ENCODE measurements around the gene R3HDM2. TPM values are rescaled to one million over a fixed set of nuclear protein-coding genes. Genes with fewer than 3 reads are reported as not detected.

Gene R3HDM2
- total RNA-seq, 4 donors from 2014 or later: 43.4 to 97.6 (median 65.1) TPM

DNA sequence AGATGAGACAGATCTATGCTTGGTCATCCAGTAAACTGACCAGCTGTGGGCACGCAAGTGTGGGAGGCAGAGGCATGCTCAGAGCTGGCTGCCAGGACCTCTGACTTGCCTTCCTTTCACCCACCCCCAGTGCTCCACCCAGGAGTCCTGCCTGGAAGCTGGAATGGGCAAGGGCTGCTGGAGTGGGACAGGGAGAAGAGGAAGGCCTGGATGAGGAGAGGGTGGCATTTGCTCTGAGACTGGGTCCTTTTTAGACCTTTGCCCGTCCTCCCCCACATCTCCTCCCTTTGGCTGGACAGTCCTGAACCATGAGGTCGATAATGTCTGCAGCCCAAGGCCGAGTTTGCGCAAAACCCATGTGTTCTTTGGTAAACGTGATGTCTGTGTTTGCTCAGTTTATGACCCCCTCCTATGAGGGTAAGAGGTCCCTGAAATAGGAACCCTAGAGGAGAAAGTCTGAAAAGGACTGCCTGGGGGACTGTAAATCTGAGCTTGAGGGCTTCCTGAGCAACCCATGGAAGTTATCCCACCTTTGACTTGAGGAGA, 20.5 kb upstream of the R3HDM2 start:
- no peak for DNase-seq (ENCODE audit: low spot score in 2 of 2)
- TF ChIP-seq CTCF (IDR thresholded peaks at IDR 0.05): no peak
- H3K27me3 ChIP-seq: no peaks in the 10 kb centered on the region
- H3K27ac ChIP-seq: no peak overlapping the region
- WGBS: 86% methylated on average over 6 of the region's 6 CpGs
- no peaks in the 10 kb centered on the region for H3K9me3 ChIP-seq
- H3K36me3 ChIP-seq: no peaks in the 10 kb centered on the region
- H3K4me1 ChIP-seq: peaks cover 6% of the 10 kb centered on the region
- no peak overlapping the region for H3K4me3 ChIP-seq

DNA sequence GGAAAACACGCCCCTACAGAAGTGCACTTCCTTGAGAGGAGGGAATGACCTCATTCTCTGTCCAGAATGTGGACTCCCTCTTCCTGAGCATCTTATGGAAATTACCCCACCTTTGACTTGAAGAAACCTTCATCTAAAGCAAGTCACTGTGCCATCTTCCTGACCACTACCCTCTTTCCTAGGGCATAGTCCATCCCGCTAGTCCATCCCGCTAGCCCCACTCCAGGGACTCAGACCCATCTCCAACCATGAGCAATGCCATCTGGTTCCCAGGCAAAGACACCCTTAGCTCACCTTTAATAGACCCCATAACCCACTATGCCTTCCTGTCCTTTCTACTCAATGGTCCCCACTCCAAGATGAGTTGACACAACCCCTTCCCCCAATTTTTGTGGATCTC, 19.2 kb upstream of the R3HDM2 start:
- Histone ChIP-seq H3K27me3 (no peaks in the 10 kb centered on the region), H3K4me3 (no peak overlapping the region), H3K9me3 (no peaks in the 10 kb centered on the region), H3K36me3 (no peaks in the 10 kb centered on the region), H3K27ac (no peak overlapping the region), H3K4me1 (no peaks in the 10 kb centered on the region)
- TF ChIP-seq POLR2A (IDR thresholded peaks at IDR 0.05) (no peak), POLR2AphosphoS5 (IDR thresholded peaks at IDR 0.05) (no peak), CTCF (IDR thresholded peaks at IDR 0.05) (no peak), EP300 (IDR thresholded peaks at IDR 0.05) (no peak)
- no peak for DNase-seq (ENCODE audit: low spot score in 2 of 2)
- 98% methylated on average over 3 of the region's 3 CpGs for WGBS

GRCh38 chr12:57449375-57449774, 18.5 kb upstream of the R3HDM2 start:
- Histone ChIP-seq H3K27me3 (no peaks in the 10 kb centered on the region), H3K36me3 (no peaks in the 10 kb centered on the region), H3K27ac (no peak overlapping the region), H3K4me1 (no peaks in the 10 kb centered on the region), H3K9me3 (no peaks in the 10 kb centered on the region), H3K4me3 (no peak overlapping the region)
- no peak for DNase-seq (ENCODE audit: low spot score in 2 of 2)
- 96% methylated on average over 4 of the region's 7 CpGs for WGBS
- TF ChIP-seq CTCF (IDR thresholded peaks at IDR 0.05) (no peak), EP300 (IDR thresholded peaks at IDR 0.05) (no peak), POLR2AphosphoS5 (IDR thresholded peaks at IDR 0.05) (no peak), POLR2A (IDR thresholded peaks at IDR 0.05) (no peak)

DNA sequence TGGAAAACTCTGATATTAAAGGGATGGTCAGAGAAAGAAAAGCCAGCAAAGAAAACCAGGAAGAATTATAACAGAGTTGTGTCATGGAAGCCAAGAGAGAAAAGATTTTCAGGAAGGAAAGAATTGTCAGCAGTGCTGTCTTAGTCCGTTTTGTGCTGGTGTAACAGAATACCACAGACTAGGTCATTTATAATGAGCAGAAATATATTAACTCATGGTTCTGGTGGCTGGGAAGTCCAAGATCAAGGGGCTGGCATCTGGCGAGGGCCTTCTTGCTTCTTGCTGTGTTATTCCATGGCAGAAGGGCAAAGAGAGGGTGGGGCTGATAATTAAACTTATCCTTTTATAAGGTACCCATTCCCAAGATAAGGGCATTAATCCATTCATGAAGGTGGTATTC, 17.8 kb upstream of the R3HDM2 start:
- Histone ChIP-seq H3K27me3 (no peaks in the 10 kb centered on the region), H3K9me3 (no peaks in the 10 kb centered on the region), H3K27ac (no peak overlapping the region), H3K4me1 (no peaks in the 10 kb centered on the region), H3K4me3 (no peak overlapping the region), H3K36me3 (no peaks in the 10 kb centered on the region)
- DNase-seq (ENCODE audit: low spot score in 2 of 2): no peak
- no peak for TF ChIP-seq POLR2A (IDR thresholded peaks at IDR 0.05)
- TF ChIP-seq EP300 (IDR thresholded peaks at IDR 0.05): no peak
- no peak for TF ChIP-seq CTCF (IDR thresholded peaks at IDR 0.05)
- no peak for TF ChIP-seq POLR2AphosphoS5 (IDR thresholded peaks at IDR 0.05)
- 83% methylated on average over 2 of the region's 2 CpGs for WGBS

GRCh38 chr12:57446292-57446960, 15.6 kb upstream of the R3HDM2 start:
- no peaks in the 10 kb centered on the region for H3K27me3 ChIP-seq
- H3K9me3 ChIP-seq: no peaks in the 10 kb centered on the region
- WGBS: 98% methylated on average over 6 of the region's 6 CpGs
- no peak for DNase-seq (ENCODE audit: low spot score in 2 of 2)
- no peak for TF ChIP-seq CTCF (IDR thresholded peaks at IDR 0.05)
- no peak for TF ChIP-seq EP300 (IDR thresholded peaks at IDR 0.05)
- no peak for TF ChIP-seq POLR2AphosphoS5 (IDR thresholded peaks at IDR 0.05)
- TF ChIP-seq POLR2A (IDR thresholded peaks at IDR 0.05): no peak
- H3K27ac ChIP-seq: no peak overlapping the region
- no peak overlapping the region for H3K4me3 ChIP-seq
- H3K36me3 ChIP-seq: no peaks in the 10 kb centered on the region
- H3K4me1 ChIP-seq: no peaks in the 10 kb centered on the region

Measured in suprapubic skin (tissue), 4 donors.